Keratinocyte (primary cell): Measurements from ENCODE around the gene DDIT4.

Source experiments
- EZH2 ChIP-seq: IDR thresholded peaks from one replicate; pipeline ENCODE4 v1.6.1; 2012; ENCODE audit warnings: inconsistent platforms, mild to moderate bottlenecking, low read length, moderate library complexity
- TF ChIP-seq, protein P1 (sequence below), 3 experiments: IDR thresholded peaks in 1 of 3; conservative IDR thresholded peaks in 1 of 3; optimal IDR thresholded peaks in 1 of 3; 2 replicates in 2 of 3; 3 replicates in 1 of 3; pipeline versions ENCODE3 to v1.5.1; 2011; ENCODE audit warnings: low read length in 3 of 3, mild to moderate bottlenecking in 3 of 3, moderate library complexity in 2 of 3, control low read depth in 1 of 3, inconsistent platforms in 1 of 3; ENCODE audit not compliant: insufficient read depth in 2 of 3; ENCODE audit errors: extremely low read depth in 1 of 3

DNA sequence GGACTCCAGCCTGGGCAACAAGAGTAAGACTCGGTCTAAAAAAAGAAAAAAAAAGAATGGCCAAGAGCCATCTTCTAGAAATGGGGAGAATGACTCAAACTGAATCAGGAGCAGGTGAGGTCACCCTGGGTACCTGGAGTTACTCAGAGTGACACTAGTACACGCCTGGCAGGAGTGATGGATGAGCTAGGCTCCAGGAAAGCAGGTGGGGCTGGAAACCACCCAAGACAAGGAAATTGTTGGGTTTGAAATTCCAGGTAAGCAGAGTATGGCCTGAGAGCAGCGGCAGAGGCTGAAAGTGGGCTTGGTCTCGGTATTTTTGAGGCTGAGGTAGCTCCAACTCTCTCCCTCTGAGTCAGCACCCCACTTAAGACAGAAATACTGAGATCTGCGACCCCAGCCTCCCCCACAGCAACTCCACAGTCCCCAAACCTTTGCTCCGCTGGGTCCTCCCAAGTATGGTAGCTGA is 18.5 kb downstream of the DDIT4 start:
- TF ChIP-seq, protein P1, sequence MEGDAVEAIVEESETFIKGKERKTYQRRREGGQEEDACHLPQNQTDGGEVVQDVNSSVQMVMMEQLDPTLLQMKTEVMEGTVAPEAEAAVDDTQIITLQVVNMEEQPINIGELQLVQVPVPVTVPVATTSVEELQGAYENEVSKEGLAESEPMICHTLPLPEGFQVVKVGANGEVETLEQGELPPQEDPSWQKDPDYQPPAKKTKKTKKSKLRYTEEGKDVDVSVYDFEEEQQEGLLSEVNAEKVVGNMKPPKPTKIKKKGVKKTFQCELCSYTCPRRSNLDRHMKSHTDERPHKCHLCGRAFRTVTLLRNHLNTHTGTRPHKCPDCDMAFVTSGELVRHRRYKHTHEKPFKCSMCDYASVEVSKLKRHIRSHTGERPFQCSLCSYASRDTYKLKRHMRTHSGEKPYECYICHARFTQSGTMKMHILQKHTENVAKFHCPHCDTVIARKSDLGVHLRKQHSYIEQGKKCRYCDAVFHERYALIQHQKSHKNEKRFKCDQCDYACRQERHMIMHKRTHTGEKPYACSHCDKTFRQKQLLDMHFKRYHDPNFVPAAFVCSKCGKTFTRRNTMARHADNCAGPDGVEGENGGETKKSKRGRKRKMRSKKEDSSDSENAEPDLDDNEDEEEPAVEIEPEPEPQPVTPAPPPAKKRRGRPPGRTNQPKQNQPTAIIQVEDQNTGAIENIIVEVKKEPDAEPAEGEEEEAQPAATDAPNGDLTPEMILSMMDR (optimal IDR thresholded peaks at IDR 0.05 in 1 of 3, IDR thresholded peaks at IDR 0.05 in 1 of 3, conservative IDR thresholded peaks at IDR 0.05 in 1 of 3; ENCODE audit: extremely low read depth in 1 of 3, insufficient read depth in 2 of 3, low read length in 3 of 3), result no peak
- TF ChIP-seq EZH2, result no peak
